ENCODE results near the gene PRR5L.
"Not testable (repeated sequence)": the region's sequence is repeated elsewhere in the genome, so short reads cannot be mapped to it uniquely, and the experiment has no call there.

Gene PRR5L

GRCh38 chr11:36511062-36511461, 215.0 kb downstream of the PRR5L start:
- not testable (repeated sequence) for DNase-seq

GRCh38 chr11:36512016-36512415, 215.9 kb downstream of the PRR5L start:
- DNase-seq = no peak

- DNase-seq = no peak
These were observed 217.9 kb downstream of the PRR5L start for GRCh38 chr11:36513965-36514364.

Data from NCI-H510A (cell line).